ACC112 (cell line): Measurements from ENCODE around the gene PIGT.

ENCODE experiments used
- H2AFZ ChIP-seq: fragments of 200-600 bp; sonication (generic); one replicate; pipeline ENCODE4 v1.6.0; 2017; ENCODE audit warnings: antibody characterized with exemption, low read length; ENCODE audit not compliant: unreplicated experiment
- H3K27ac ChIP-seq: fragments of 200-600 bp; sonication (generic); 2 replicates; pipeline ENCODE4 v1.5.1; 2014; ENCODE audit warnings: low read depth, mild to moderate bottlenecking, antibody characterized with exemption, low read length, moderate library complexity
- H3K27me3 ChIP-seq: fragments of 200-600 bp; sonication (generic); 2 replicates; pipeline ENCODE4 v1.6.1; 2014; ENCODE audit warnings: mild to moderate bottlenecking, antibody characterized with exemption, low read length, moderate library complexity, mixed read lengths; ENCODE audit not compliant: insufficient read depth
- H3K36me3 ChIP-seq: fragments of 200-600 bp; sonication (generic); 2 replicates; pipeline ENCODE4 v1.6.1; 2016; ENCODE audit warnings: mild to moderate bottlenecking, antibody characterized with exemption, low read length, moderate library complexity, mixed read lengths; ENCODE audit not compliant: insufficient read depth
- H3K4me1 ChIP-seq: fragments of 200-600 bp; sonication (generic); one replicate; pipeline ENCODE4 v1.6.1; 2016; ENCODE audit warnings: low read length, mixed read lengths; ENCODE audit not compliant: insufficient read depth, unreplicated experiment, control insufficient read depth
- H3K4me3 ChIP-seq: fragments of 200-600 bp; sonication (generic); 2 replicates; pipeline ENCODE4 v1.5.1; 2014; ENCODE audit warnings: mild to moderate bottlenecking, low read depth, low read length
- H3K79me2 ChIP-seq: fragments of 200-600 bp; sonication (generic); one replicate; pipeline ENCODE4 v1.6.0; 2016; ENCODE audit warnings: low read length; ENCODE audit not compliant: control insufficient read depth, unreplicated experiment, insufficient read depth

Gene PIGT

DNA sequence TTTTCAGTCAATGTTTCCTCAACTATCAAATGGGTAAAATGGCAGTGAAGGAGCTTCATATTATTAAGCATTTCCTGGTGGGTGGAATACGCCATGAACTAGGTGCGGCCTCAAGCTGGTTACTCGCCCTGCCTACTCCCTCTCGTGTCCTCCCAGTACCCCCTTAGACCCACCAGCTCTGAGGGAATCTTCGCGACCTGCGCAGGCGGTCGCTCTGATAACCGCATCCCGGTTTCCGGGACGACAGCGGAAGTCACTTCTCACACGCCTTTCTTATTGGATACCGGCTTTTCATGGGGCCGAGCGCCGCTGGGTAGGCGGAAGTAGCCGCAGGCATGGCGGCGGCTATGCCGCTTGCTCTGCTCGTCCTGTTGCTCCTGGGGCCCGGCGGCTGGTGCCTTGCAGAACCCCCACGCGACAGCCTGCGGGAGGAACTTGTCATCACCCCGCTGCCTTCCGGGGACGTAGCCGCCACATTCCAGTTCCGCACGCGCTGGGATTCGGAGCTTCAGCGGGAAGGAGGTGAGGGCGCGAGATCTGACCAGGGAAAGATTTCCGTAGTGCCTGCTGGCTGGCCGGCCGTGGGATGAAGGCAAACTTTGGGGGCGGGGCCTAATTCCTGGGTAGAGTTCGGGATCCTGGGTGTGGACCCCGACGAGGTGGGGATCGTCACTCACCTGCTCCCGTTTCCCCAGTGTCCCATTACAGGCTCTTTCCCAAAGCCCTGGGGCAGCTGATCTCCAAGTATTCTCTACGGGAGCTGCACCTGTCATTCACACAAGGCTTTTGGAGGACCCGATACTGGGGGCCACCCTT is at the start of gene PIGT:
Gene PIGT (plus strand): TSS at position 320 of the 816 bp plus-strand sequence. CDS start 16 bp downstream, at position 336.
- peak within 1 kb of the TSS; percentile 80 for H2AFZ ChIP-seq

DNA sequence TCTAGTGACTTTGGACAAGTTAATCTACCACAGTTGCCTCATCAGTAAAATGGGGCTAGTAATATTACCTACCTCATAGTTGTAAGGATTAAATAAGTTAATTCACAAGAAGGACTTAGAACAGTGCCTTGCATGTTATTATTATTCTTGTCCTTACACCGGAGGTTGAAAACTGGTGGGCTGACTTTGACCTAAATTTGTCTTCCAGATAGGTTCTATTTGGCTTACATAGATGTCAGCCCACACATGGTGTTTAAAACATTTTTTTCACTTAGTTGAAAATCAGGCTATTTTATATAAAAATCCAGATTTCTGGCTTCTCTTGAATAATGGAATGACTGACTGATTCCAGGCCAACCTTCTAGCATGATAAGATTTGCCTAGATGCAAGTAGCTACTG is 49.7 kb upstream of the PIGT start:
- peaks cover 4% of the 10 kb centered on the region; the same call in 1 of the 2 replicates for H3K36me3 ChIP-seq
- H2AFZ ChIP-seq = no peak overlapping the region
- H3K27ac ChIP-seq = no peak overlapping the region
- no peaks in the 10 kb centered on the region for H3K27me3 ChIP-seq
- peaks cover 10% of the 10 kb centered on the region for H3K4me1 ChIP-seq
- H3K79me2 ChIP-seq = peaks cover 8% of the 10 kb centered on the region
- H3K4me3 ChIP-seq = no peak overlapping the region

More for the DNA sequence above, at the start of gene PIGT:
- H3K4me3 ChIP-seq = peak within 1 kb of the TSS; percentile 97
- H3K4me1 ChIP-seq = peaks cover 25% of the 10 kb centered on the region
- H3K27ac ChIP-seq = peak within 1 kb of the TSS; percentile 67; the same call in 1 of the 2 replicates
- H3K36me3 ChIP-seq = peaks cover 11% of the 10 kb centered on the region
- H3K27me3 ChIP-seq = no peaks in the 10 kb centered on the region
- peaks cover 21% of the 10 kb centered on the region for H3K79me2 ChIP-seq

GRCh38 chr20:45366631-45367030 is 49.3 kb upstream of the PIGT start:
- no peak overlapping the region for H3K27ac ChIP-seq
- H3K79me2 ChIP-seq = peaks cover 8% of the 10 kb centered on the region
- peaks cover 8% of the 10 kb centered on the region for H3K4me1 ChIP-seq
- H3K36me3 ChIP-seq = peaks cover 4% of the 10 kb centered on the region; the same call in 1 of the 2 replicates
- no peak overlapping the region for H3K4me3 ChIP-seq
- H3K27me3 ChIP-seq = no peaks in the 10 kb centered on the region
- H2AFZ ChIP-seq = no peak overlapping the region

DNA sequence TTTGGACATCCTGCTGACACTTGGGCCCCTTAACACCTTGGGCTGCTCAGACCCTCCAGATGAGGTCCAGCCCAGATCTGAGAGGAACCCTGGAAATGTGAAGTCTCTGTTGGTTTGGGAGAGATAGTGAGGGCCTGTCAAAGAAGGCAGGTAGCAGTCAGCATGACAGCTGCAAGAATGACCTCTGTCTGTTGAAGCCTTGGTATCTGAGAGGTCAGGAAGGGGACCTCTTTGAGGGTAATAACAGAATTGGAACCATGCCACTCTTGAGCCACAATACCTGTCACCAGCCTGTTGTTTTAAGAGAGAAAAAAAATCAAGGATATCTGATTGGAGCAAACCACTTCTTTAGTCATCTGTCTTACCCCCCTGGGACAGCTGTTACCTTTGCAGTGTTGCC is 48.8 kb upstream of the PIGT start:
- Histone ChIP-seq H3K27ac (no peak overlapping the region), H3K4me3 (no peak overlapping the region)

DNA sequence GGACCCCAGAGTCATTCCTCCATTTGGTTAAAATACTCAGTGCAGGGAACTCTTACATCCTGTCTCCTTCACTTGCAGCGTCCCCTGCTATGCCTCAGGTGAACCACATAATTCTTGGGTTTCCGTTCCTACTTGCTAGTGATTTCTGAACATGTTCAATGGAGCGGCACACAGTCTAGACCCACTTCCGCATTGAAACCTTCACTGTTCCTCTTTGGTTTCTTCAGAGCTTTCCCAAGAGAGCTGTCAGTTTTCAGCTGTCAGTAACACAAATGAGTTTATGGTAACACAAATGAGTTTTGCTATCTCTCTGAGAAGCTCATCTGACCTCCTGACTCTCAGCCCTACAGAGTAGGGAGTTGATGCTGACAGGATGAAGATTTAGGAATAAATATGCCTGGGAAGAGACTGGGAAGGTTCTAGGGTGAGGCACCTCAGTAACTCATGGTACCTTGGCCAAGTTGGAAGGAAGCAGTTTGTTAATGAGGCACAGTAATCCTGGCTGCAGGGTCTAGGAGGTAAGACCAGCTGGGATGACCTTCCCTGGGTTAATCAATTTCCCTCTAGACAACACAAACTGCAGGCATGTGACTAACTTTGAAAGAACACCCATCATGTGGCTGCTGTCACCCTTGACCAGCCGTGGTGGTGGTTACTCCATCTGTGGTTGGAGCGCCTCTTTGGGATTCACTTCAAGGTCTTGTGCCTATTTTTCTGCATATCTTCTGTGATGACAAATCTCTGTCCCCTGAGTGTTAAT is 47.5 kb upstream of the PIGT start:
- H3K27me3 ChIP-seq = no peaks in the 10 kb centered on the region
- H3K36me3 ChIP-seq = peaks cover 4% of the 10 kb centered on the region; the same call in 1 of the 2 replicates
- H3K4me3 ChIP-seq = no peak overlapping the region
- peaks cover 9% of the 10 kb centered on the region for H3K4me1 ChIP-seq
- H2AFZ ChIP-seq = no peak overlapping the region
- no peak overlapping the region for H3K27ac ChIP-seq
- peaks cover 8% of the 10 kb centered on the region for H3K79me2 ChIP-seq

More for the DNA sequence above, 48.8 kb upstream of the PIGT start:
- H3K4me1 ChIP-seq = peaks cover 8% of the 10 kb centered on the region
- no peaks in the 10 kb centered on the region for H3K27me3 ChIP-seq
- peaks cover 8% of the 10 kb centered on the region for H3K79me2 ChIP-seq
- H2AFZ ChIP-seq = no peak overlapping the region
- peaks cover 4% of the 10 kb centered on the region; the same call in 1 of the 2 replicates for H3K36me3 ChIP-seq

- Histone ChIP-seq H3K4me3 (no peak overlapping the region), H3K4me1 (peaks cover 5% of the 10 kb centered on the region), H2AFZ (no peak overlapping the region), H3K27me3 (no peaks in the 10 kb centered on the region), H3K36me3 (peaks cover 4% of the 10 kb centered on the region; the same call in 1 of the 2 replicates), H3K79me2 (no peaks in the 10 kb centered on the region), H3K27ac (no peak overlapping the region)
Measured at GRCh38 chr20:45370571-45371160, 45.3 kb upstream of the PIGT start.

DNA sequence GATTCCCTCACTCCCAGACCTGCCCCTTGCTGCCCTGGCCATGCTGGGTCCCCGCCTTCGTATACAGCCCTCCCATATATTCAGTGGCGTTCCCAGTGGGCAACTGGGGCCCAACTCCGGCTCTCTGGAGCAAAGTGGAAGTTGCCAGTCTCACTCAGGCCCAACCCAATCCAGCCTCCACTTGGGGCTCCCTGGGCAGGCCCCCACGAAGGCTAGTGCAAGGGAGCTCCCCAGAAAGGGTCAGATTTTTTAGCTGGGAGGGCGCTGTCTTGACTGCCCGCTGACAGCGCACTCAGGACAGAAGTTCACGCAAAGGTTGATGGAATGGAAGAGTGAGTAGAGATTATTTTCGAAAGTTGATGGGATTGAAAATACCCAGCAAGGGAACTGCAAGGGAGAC is 43.7 kb upstream of the PIGT start:
- no peaks in the 10 kb centered on the region for H3K27me3 ChIP-seq
- peaks cover 5% of the 10 kb centered on the region for H3K4me1 ChIP-seq
- no peak overlapping the region for H2AFZ ChIP-seq
- H3K27ac ChIP-seq = no peak overlapping the region
- no peaks in the 10 kb centered on the region for H3K79me2 ChIP-seq
- no peak overlapping the region for H3K4me3 ChIP-seq
- H3K36me3 ChIP-seq = 0 out of 2 replicates have a peak, but pooled peaks cover 4% of the 10 kb centered on the region

DNA sequence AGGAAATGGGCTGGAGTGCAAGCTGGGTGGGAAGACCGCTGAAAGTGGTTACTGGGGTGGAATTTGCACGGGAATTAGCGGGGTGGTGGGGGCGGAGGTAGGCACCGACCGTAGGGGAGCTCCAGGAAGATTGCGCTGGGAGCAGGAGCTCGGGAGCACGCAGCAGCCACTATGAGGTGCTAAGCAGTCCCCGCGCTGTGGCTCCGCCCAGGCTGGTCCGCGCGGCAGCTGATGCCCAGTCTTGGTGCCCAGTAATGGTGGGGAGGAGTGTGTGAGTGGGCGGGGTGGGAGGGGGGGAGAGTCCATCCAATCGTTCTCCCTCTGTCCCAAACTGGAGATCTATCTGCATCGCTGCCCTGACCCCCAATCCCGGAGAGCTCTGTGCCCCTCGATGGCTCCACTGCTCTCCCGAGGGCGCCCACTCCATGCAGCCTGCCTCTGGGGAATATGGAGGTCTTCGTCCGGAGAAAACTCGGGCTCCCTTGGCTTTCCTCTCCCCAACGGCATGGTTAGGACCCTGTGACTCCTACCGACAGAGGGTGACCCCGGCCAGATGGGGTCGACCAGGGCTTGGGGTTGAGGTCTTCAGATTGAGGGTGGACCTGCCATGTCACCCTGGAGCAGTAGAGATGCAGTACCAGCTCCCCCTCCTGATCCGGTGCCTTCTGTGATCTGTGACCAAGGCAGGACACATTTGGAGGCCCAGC is 43.1 kb upstream of the PIGT start:
- Histone ChIP-seq H3K27me3 (no peaks in the 10 kb centered on the region), H3K27ac (no peak overlapping the region), H2AFZ (no peak overlapping the region), H3K36me3 (no peaks in the 10 kb centered on the region), H3K4me1 (peaks cover 5% of the 10 kb centered on the region), H3K4me3 (peak overlapping the region; percentile 79), H3K79me2 (no peaks in the 10 kb centered on the region)

DNA sequence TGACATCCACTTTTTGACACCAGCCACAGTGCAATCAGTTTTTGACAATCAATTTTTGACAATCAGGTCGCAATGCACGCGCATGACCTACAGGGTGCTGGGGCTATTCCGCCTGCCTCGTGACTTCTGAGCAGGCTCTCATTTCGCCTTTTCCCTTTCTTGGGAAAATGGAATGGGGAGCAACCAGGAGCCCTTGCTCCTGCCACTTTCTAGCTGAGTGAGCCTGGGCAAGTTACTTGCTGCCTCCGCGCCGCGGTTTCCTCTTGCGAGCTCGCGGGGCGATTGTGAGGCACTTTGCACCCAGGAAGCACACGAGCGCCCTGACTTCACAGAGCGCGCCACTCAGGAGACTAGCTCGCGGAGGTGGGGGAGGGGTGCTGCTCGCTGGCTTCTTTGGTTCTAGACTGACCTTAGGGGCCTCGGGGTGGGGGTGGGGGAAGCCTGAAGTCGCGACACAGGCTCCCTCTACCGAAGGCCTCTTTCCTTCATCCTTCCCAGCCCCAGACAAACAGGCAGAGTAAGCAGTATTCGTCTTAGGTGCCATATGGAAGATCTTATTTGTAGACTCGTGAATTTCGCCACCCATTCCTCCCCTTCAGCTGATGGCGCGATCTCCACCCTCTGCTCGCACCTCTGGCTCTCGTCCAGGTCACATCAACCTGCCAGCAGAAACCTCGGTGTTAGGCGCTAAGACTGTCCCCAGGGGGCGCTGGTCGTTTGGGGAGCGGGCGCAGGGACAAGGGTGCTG is 42.4 kb upstream of the PIGT start:
- H3K79me2 ChIP-seq = no peaks in the 10 kb centered on the region
- no peaks in the 10 kb centered on the region for H3K27me3 ChIP-seq
- peaks cover 5% of the 10 kb centered on the region for H3K4me1 ChIP-seq
- H3K4me3 ChIP-seq = peak overlapping the region; percentile 79
- no peaks in the 10 kb centered on the region for H3K36me3 ChIP-seq
- H3K27ac ChIP-seq = no peak overlapping the region
- peak overlapping the region; percentile 83 for H2AFZ ChIP-seq
